Right lobe of liver (tissue), 4 donors: ENCODE data around the gene SLC9A3.

Experiments
- POLR2A ChIP-seq: fragments of 450-650 bp; IDR thresholded peaks from one replicate; pipeline ENCODE4 v1.6.1; 2017; ENCODE audit warnings: antibody characterized with exemption, mild to moderate bottlenecking
- TF ChIP-seq, protein P1 (sequence below), 4 donors: fragments of 200-600 bp in 3 of 4; fragments of 450-650 bp in 1 of 4; IDR thresholded peaks; one replicate each; pipeline versions ENCODE4 v1.5.1 to v1.8.0; 2016 to 2022; ENCODE audit warnings: antibody characterized with exemption in 4 of 4, mild to moderate bottlenecking in 2 of 4
- donor health status: DM: no; HTN: no; CAD: no.
- donor health status: DM: no; HTN: no; CAD: no.
- donor health status: DM: no; HTN: yes; CAD: no.

DNA sequence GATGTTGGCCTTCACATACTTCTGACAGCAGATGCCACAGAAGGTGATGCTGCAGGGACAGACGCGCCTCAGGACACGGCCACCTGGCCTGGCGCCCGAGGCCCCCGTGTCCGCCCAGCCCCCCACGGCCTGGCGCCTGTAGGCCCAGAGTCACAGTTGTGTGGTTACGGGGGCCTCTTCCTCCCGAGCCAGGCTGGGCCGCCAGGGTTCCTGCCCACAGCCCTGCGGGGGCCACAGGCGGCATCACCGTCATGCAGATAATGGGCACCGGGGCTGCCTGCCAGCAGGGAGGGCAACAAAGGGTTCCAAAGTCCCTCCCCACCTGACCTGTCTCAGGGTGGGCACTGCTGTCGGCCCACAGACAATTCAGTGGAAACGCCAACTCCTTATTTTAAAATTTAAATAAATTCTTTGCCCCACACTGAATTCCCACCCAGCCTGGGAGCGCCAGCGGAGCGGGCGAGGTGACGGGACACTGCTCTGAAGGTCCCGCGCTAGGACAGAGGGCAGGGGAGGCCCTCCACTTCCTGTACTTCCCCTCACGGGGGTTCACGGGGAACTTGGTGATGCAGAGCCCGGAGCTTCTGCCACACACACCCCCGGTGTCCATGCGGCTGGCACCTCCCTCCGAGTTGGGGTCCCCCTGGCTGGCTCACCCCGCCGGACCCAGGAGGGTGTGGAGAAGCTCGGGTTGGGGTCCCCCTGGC, 40.7 kb downstream of the SLC9A3 start:
- no peak for TF ChIP-seq POLR2A
- TF ChIP-seq, protein P1, sequence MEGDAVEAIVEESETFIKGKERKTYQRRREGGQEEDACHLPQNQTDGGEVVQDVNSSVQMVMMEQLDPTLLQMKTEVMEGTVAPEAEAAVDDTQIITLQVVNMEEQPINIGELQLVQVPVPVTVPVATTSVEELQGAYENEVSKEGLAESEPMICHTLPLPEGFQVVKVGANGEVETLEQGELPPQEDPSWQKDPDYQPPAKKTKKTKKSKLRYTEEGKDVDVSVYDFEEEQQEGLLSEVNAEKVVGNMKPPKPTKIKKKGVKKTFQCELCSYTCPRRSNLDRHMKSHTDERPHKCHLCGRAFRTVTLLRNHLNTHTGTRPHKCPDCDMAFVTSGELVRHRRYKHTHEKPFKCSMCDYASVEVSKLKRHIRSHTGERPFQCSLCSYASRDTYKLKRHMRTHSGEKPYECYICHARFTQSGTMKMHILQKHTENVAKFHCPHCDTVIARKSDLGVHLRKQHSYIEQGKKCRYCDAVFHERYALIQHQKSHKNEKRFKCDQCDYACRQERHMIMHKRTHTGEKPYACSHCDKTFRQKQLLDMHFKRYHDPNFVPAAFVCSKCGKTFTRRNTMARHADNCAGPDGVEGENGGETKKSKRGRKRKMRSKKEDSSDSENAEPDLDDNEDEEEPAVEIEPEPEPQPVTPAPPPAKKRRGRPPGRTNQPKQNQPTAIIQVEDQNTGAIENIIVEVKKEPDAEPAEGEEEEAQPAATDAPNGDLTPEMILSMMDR (IDR thresholded peaks at IDR 0.05): no peak
